CD14-positive monocyte (primary cell): ENCODE measurements around the gene ANKRD44. TPM values are rescaled to one million over a fixed set of nuclear protein-coding genes. Genes with fewer than 3 reads are reported as not detected.
"Not testable (repeated sequence)": the region's sequence is repeated elsewhere in the genome, so short reads cannot be mapped to it uniquely, and the experiment has no call there.

Experiments used
- DNase-seq, 3 donors: peaks; one replicate each; pipeline ENCODE4 v3.0.0-alpha.2; 2011 to 2022
- H2AFZ ChIP-seq: 2 replicates; pipeline ENCODE4 v1.6.0; 2012; ENCODE audit warnings: mild to moderate bottlenecking, low read depth, low read length, inconsistent platforms; ENCODE audit not compliant: insufficient read depth, poor library complexity, severe bottlenecking
- H3K27ac ChIP-seq, 2 donors: 1 replicate in 1 of 2; 2 replicates in 1 of 2; pipeline ENCODE4 v1.5.1; 2012 to 2013; ENCODE audit warnings: low read length in 2 of 2, control low read depth in 1 of 2, inconsistent platforms in 1 of 2, low read depth in 1 of 2, mild to moderate bottlenecking in 1 of 2
- H3K27me3 ChIP-seq, 2 donors: one replicate each; pipeline versions ENCODE4 v1.6.0 to v1.6.1; 2011 to 2013; ENCODE audit warnings: low read length in 2 of 2; ENCODE audit not compliant: control insufficient read depth in 2 of 2, insufficient read depth in 2 of 2
- H3K36me3 ChIP-seq, 2 donors: replicated peaks in 1 of 2; 1 replicate in 1 of 2; 2 replicates in 1 of 2; pipeline versions ENCODE4 v1.5.1 to v1.6.1; 2012 to 2013; ENCODE audit warnings: low read length in 2 of 2, control low read depth in 1 of 2, inconsistent platforms in 1 of 2, mild to moderate bottlenecking in 1 of 2; ENCODE audit not compliant: insufficient read depth in 2 of 2, control insufficient read depth in 1 of 2
- H3K4me1 ChIP-seq, 2 donors: 1 replicate in 1 of 2; 2 replicates in 1 of 2; pipeline versions ENCODE4 v1.5.1 to v1.6.1; 2012 to 2013; ENCODE audit warnings: low read length in 2 of 2, control low read depth in 1 of 2, inconsistent platforms in 1 of 2, mild to moderate bottlenecking in 1 of 2, moderate library complexity in 1 of 2; ENCODE audit not compliant: insufficient read depth in 2 of 2, control insufficient read depth in 1 of 2
- H3K4me2 ChIP-seq: replicated peaks from 2 replicates; pipeline ENCODE3; 2012; ENCODE audit warnings: low read length, moderate library complexity, mild to moderate bottlenecking; ENCODE audit not compliant: poor library complexity, severe bottlenecking; ENCODE audit errors: extremely low read depth
- H3K4me3 ChIP-seq, 3 experiments: fragments of 200-600 bp in 1 of 3; sonication (generic) in 1 of 3; replicated peaks in 1 of 3; 1 replicate in 2 of 3; 2 replicates in 1 of 3; pipeline ENCODE4 v1.5.1; 2011 to 2013; ENCODE audit warnings: low read length in 3 of 3, mild to moderate bottlenecking in 3 of 3, control low read depth in 2 of 3, low read depth in 2 of 3, inconsistent platforms in 1 of 3, moderate library complexity in 1 of 3
- H3K79me2 ChIP-seq: 2 replicates; pipeline ENCODE4 v1.6.0; 2012; ENCODE audit warnings: mild to moderate bottlenecking, control low read depth, inconsistent platforms, low read length, moderate library complexity; ENCODE audit not compliant: insufficient read depth
- H3K9ac ChIP-seq: 2 replicates; pipeline ENCODE4 v1.6.0; 2017; ENCODE audit warnings: low read length, mild to moderate bottlenecking; ENCODE audit not compliant: insufficient read depth, poor library complexity, severe bottlenecking
- H3K9me3 ChIP-seq, 2 donors: replicated peaks in 1 of 2; 1 replicate in 1 of 2; 2 replicates in 1 of 2; pipeline versions ENCODE4 v1.5.1 to v1.6.1; 2012 to 2013; ENCODE audit warnings: low read length in 2 of 2, control low read depth in 1 of 2; ENCODE audit not compliant: control insufficient read depth in 1 of 2, insufficient read depth in 1 of 2
- H4K20me1 ChIP-seq: 2 replicates; pipeline ENCODE4 v1.6.0; 2012; ENCODE audit warnings: mild to moderate bottlenecking, low read length, control low read depth, moderate library complexity; ENCODE audit not compliant: insufficient read depth
- H3K27ac Mint-ChIP-seq, 7 donors: one replicate each; pipeline ENCODE4 v1.8.0; 2020; ENCODE audit warnings: mild to moderate bottlenecking in 7 of 7, mixed read lengths in 7 of 7, moderate library complexity in 6 of 7, inconsistent platforms in 2 of 7
- H3K27me3 Mint-ChIP-seq, 3 donors: one replicate each; pipeline ENCODE4 v1.8.0; 2021 to 2022; ENCODE audit warnings: low read depth in 3 of 3, mild to moderate bottlenecking in 3 of 3, mixed read lengths in 3 of 3, moderate library complexity in 3 of 3, inconsistent platforms in 1 of 3
- H3K36me3 Mint-ChIP-seq, 2 donors: one replicate each; pipeline ENCODE4 v1.8.0; 2020; ENCODE audit warnings: mixed read lengths in 2 of 2, inconsistent platforms in 1 of 2, mild to moderate bottlenecking in 1 of 2
- H3K4me1 Mint-ChIP-seq: one replicate; pipeline ENCODE4 v1.8.0; 2020; ENCODE audit warnings: mild to moderate bottlenecking, mixed read lengths
- H3K4me3 Mint-ChIP-seq, 2 donors: one replicate each; pipeline ENCODE4 v1.8.0; 2020; ENCODE audit warnings: mild to moderate bottlenecking in 2 of 2, mixed read lengths in 2 of 2, moderate library complexity in 1 of 2
- H3K9me3 Mint-ChIP-seq, 7 donors: one replicate each; pipeline ENCODE4 v1.8.0; 2020 to 2022; ENCODE audit warnings: mixed read lengths in 7 of 7, mild to moderate bottlenecking in 6 of 7, moderate library complexity in 6 of 7, inconsistent platforms in 2 of 7
- CTCF ChIP-seq: fragments of 200-600 bp; IDR thresholded peaks from one replicate; pipeline ENCODE4 v1.8.0; 2022; ENCODE audit warnings: antibody characterized with exemption, mild to moderate bottlenecking
- WGBS: methylation state at CpG from one replicate; pipeline ENCODE4 v1.1.5; 2013; ENCODE audit warnings: missing lambda C conversion rate; ENCODE audit not compliant: insufficient coverage; 5-methylcytosine and 5-hydroxymethylcytosine counted together
- intact Hi-C, 2 donors: fragments of 100-400 bp; cut with micrococcal nuclease; formaldehyde crosslinking; loops; one replicate each; pipeline versions ENCODE4 v1.15.0 to v1.15.1; 2023
- polyA plus RNA-seq, 3 donors: library from polyadenylated mRNA; depleted of rRNA in 1 of 3; unstranded in 2 of 3; stranded (reverse) in 1 of 3; fragments of 300-500 nt in 2 of 3; fragments of >200 nt in 1 of 3; fragmentation: Illumina TruSeq in 2 of 3; gene quantifications; 1 replicate in 2 of 3; 2 replicates in 1 of 3; pipeline ENCODE4 v1.2.3, GENCODE V29; 2012 to 2021

ANKRD44 gene
- polyA plus RNA-seq, 3 donors: 55.7 to 91.9 (median 64.9) TPM

GRCh38 chr2:197024206-197024605, 286.4 kb downstream of the ANKRD44 start:
- Histone ChIP-seq H4K20me1 (peaks cover 25% of the 10 kb centered on the region), H3K9ac (no peak overlapping the region), H3K9me3 (no peaks in the 10 kb centered on the region), H3K4me1 (no peaks in the 10 kb centered on the region), H3K36me3 (peaks cover 57 to 91% of the 10 kb centered on the region in 2 donors), H3K27me3 (no peaks in the 10 kb centered on the region), H3K4me2 (no peak overlapping the region), H2AFZ (no peak overlapping the region), H3K4me3 (no peak overlapping the region), H3K79me2 (no peaks in the 10 kb centered on the region), H3K27ac (no peak overlapping the region)
- TF ChIP-seq CTCF: no peak
- peak overlapping the region in 2 of 7 donors; percentile 3 to 25 for H3K27ac Mint-ChIP-seq
- WGBS: 100% methylated on average over 2 of the region's 2 CpGs
- no peak overlapping the region for H3K4me3 Mint-ChIP-seq
- peaks cover 0 to 4% (median 0%) of the 10 kb centered on the region in 7 donors for H3K9me3 Mint-ChIP-seq
- H3K36me3 Mint-ChIP-seq: peaks cover 72 to 75% of the 10 kb centered on the region in 2 donors
- intact Hi-C loops: no loop called here
- H3K27me3 Mint-ChIP-seq: no peaks in the 10 kb centered on the region
- no peak for DNase-seq
- H3K4me1 Mint-ChIP-seq: no peaks in the 10 kb centered on the region

DNA sequence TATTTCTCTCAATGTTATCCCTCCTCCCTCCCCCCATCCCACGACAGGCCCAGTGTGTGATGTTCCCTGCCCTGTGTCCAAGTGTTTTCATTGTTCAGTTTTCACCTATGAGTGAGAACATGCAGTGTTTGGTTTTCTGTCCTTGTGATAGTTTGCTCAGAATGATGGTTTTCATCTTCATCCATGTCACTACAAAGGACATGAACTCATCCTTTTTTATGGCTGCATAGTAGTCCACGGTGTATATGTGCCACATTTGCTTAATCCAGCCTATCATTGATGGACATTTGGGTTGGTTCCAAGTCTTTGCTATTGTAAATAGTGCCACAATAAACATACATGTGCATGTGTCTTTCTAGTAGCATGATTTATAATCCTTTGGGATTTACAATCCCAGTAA, 289.7 kb downstream of the ANKRD44 start:
- H3K4me1 Mint-ChIP-seq, H3K9me3 ChIP-seq, H3K27me3 Mint-ChIP-seq, H3K9me3 Mint-ChIP-seq, intact Hi-C loops, H3K4me1 ChIP-seq, H3K27ac ChIP-seq, H2AFZ ChIP-seq, H3K4me2 ChIP-seq, H3K27ac Mint-ChIP-seq, H3K79me2 ChIP-seq, H3K4me3 Mint-ChIP-seq, H3K27me3 ChIP-seq, DNase-seq, H3K4me3 ChIP-seq, H3K9ac ChIP-seq: not testable (repeated sequence)
- Histone ChIP-seq H4K20me1 (peaks cover 37% of the 10 kb centered on the region), H3K36me3 (peaks cover 47 to 85% of the 10 kb centered on the region in 2 donors)
- WGBS: no CpG with 5 or more reads among the region's 2 CpGs
- peaks cover 69 to 76% of the 10 kb centered on the region in 2 donors for H3K36me3 Mint-ChIP-seq
